H1 (cell line): ENCODE data around the gene KCNQ2.

Source experiments
- CBX5 ChIP-seq: fragments of 300-800, 300-1000 bp; sonication (generic); IDR thresholded peaks from 2 replicates; pipeline ENCODE4 v1.7.1; 2016; ENCODE audit warnings: antibody characterized with exemption, low read length, low read depth
- CTBP2 ChIP-seq: IDR thresholded peaks from 2 replicates; pipeline ENCODE4 v1.7.0; 2011; ENCODE audit warnings: borderline replicate concordance, mild to moderate bottlenecking, moderate library complexity, mixed read lengths, low read length; ENCODE audit not compliant: insufficient read depth, insufficient read length
- MAFK ChIP-seq: IDR thresholded peaks from 2 replicates; pipeline ENCODE4 v1.6.1; 2012; ENCODE audit warnings: low read depth, mild to moderate bottlenecking, improper control_type of control experiment, low read length
- PHF8 ChIP-seq: fragments of 200-600 bp; sonication (generic); conservative IDR thresholded peaks from 2 replicates; pipeline ENCODE4 v1.7.1; 2012; ENCODE audit warnings: low read depth, mild to moderate bottlenecking, inconsistent platforms, low read length, moderate library complexity
- POLR2AphosphoS5 ChIP-seq: IDR thresholded peaks from 2 replicates; pipeline ENCODE4 v1.6.1; 2011; ENCODE audit warnings: low read depth, low read length
- YY1 ChIP-seq: IDR thresholded peaks from 2 replicates; pipeline ENCODE4 v1.6.1; 2011; ENCODE audit warnings: low read depth, mild to moderate bottlenecking, low read length
- TF ChIP-seq, protein P1 (sequence below), 3 experiments: IDR thresholded peaks; 1 replicate in 2 of 3; 2 replicates in 1 of 3; pipeline versions ENCODE4 v1.5.1 to v1.6.1; 2011; ENCODE audit warnings: low read length in 3 of 3, mild to moderate bottlenecking in 3 of 3, inconsistent platforms in 2 of 3, low read depth in 1 of 3, moderate library complexity in 1 of 3; ENCODE audit not compliant: insufficient read depth in 1 of 3; ENCODE audit errors: control extremely low read depth in 1 of 3

- TF ChIP-seq CTBP2 (no peak), YY1 (no peak), MAFK (no peak), CBX5 (no peak), PHF8 (no peak), POLR2AphosphoS5 (no peak)
- TF ChIP-seq, protein P1, sequence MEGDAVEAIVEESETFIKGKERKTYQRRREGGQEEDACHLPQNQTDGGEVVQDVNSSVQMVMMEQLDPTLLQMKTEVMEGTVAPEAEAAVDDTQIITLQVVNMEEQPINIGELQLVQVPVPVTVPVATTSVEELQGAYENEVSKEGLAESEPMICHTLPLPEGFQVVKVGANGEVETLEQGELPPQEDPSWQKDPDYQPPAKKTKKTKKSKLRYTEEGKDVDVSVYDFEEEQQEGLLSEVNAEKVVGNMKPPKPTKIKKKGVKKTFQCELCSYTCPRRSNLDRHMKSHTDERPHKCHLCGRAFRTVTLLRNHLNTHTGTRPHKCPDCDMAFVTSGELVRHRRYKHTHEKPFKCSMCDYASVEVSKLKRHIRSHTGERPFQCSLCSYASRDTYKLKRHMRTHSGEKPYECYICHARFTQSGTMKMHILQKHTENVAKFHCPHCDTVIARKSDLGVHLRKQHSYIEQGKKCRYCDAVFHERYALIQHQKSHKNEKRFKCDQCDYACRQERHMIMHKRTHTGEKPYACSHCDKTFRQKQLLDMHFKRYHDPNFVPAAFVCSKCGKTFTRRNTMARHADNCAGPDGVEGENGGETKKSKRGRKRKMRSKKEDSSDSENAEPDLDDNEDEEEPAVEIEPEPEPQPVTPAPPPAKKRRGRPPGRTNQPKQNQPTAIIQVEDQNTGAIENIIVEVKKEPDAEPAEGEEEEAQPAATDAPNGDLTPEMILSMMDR (IDR thresholded peaks at IDR 0.05; ENCODE audit: control extremely low read depth in 1 of 3, insufficient read depth in 1 of 3, low read depth in 1 of 3, low read length in 3 of 3): no peak
Measured at GRCh38 chr20:63376283-63377250, 95.9 kb downstream of the KCNQ2 start.
